Psoas muscle (tissue), 8 donors: ENCODE measurements around the gene STAM2. TPM values are rescaled to one million over a fixed set of nuclear protein-coding genes. Genes with fewer than 3 reads are reported as not detected.

Source experiments
- ATAC-seq, 4 donors: fragments of 200-7000 bp; cut with Tn5 transposase; one replicate each; pipeline ENCODE4 v1.9.1; 2020; ENCODE audit warnings: moderate library complexity in 3 of 4, mild to moderate bottlenecking in 2 of 4
- DNase-seq, 2 donors: peaks; one replicate each; pipeline ENCODE4 v3.0.0-alpha.2; 2020
- H3K27ac ChIP-seq: fragments of 200-600 bp; one replicate; pipeline ENCODE4 v1.8.0; 2022
- H3K27me3 ChIP-seq, 3 donors: fragments of 200-600 bp in 1 of 3; one replicate each; pipeline versions ENCODE4 v1.6.1 to v1.8.0; 2013 to 2022; ENCODE audit warnings: low read length in 2 of 3, mild to moderate bottlenecking in 2 of 3, moderate library complexity in 1 of 3; ENCODE audit not compliant: insufficient read depth in 3 of 3
- H3K36me3 ChIP-seq, 2 donors: fragments of 200-600 bp in 1 of 2; one replicate each; pipeline versions ENCODE4 v1.6.1 to v1.8.0; 2013 to 2022; ENCODE audit warnings: low read depth in 1 of 2, mild to moderate bottlenecking in 1 of 2, moderate library complexity in 1 of 2; ENCODE audit not compliant: insufficient read depth in 1 of 2
- H3K4me1 ChIP-seq: fragments of 200-600 bp; one replicate; pipeline ENCODE4 v1.8.0; 2022
- H3K4me3 ChIP-seq: fragments of 200-600 bp; one replicate; pipeline ENCODE4 v1.8.0; 2022; ENCODE audit warnings: mild to moderate bottlenecking
- H3K9me3 ChIP-seq: fragments of 200-600 bp; one replicate; pipeline ENCODE4 v1.8.0; 2022
- CTCF ChIP-seq: fragments of 200-600 bp; IDR thresholded peaks from one replicate; pipeline ENCODE4 v1.8.0; 2022; ENCODE audit warnings: antibody characterized with exemption
- WGBS, 3 donors: extraction: QIAGEN DNeasy Blood & Tissue Kit; methylation state at CpG; one replicate each; pipeline versions ENCODE4 v1.1.6 to v1.1.7; 2013; 5-methylcytosine and 5-hydroxymethylcytosine counted together
- intact Hi-C, 2 donors: fragments of 100-400 bp; cut with DNase I; formaldehyde crosslinking; loops; one replicate each; pipeline versions ENCODE4 v1.11.0 to v1.14.2; 2022
- polyA plus RNA-seq, 3 donors: library from polyadenylated mRNA; stranded (reverse); fragments of 200-250 nt; gene quantifications; one replicate each; pipeline ENCODE4 v1.2.3, GENCODE V29; 2013
- total RNA-seq, 4 donors: library from RNA; stranded (reverse); fragmentation: NEBNext Ultra II Directional in 2 of 4; extraction: Animal tissue kit (Norgen Biotek cat#: 25700) in 2 of 4; gene quantifications; one replicate each; pipeline versions ENCODE4 v1.2.1 to v1.2.4, GENCODE V29; 2021 to 2023
- donor health status: healthy with polysubstance abuse.
- donor health status: DM: no; HTN: no; CAD: no; lungs with moderate emphysema.
- donor health status: Bipolar disorder and iron deficiency.
- donor health status: healthy.
- donor health status: DM: yes; HTN: yes; CAD: no.
- donor health status: DM: no; HTN: no; CAD: no.
- donor health status: DM: no; HTN: no; CAD: no.
- donor health status: DM: yes; HTN: yes; CAD: no.

Gene STAM2
- total and polyA plus RNA-seq, 7 donors: 6.8 to 21.1 (median 15.5) TPM

GRCh38 chr2:152067823-152068222, 107.7 kb downstream of the STAM2 start:
- no peak for TF ChIP-seq CTCF
- WGBS, 3 donors: 95 to 100% (median 100%) methylated on average over 1 of the region's 1 CpG
- intact Hi-C loops: no loop called here
- H3K27ac ChIP-seq: no peak overlapping the region
- ATAC-seq (no peak), DNase-seq (no peak)
- H3K9me3 ChIP-seq: no peaks in the 10 kb centered on the region
- H3K4me1 ChIP-seq: no peaks in the 10 kb centered on the region
- no peak overlapping the region for H3K4me3 ChIP-seq
- H3K27me3 ChIP-seq: no peaks in the 10 kb centered on the region
- H3K36me3 ChIP-seq: no peaks in the 10 kb centered on the region

Other genes with a start within 250 kb of the STAM2 start
- 1 to 10 TPM in 1 of 4 donors, under 1 TPM in 3; 0.21 to 1.1 (median 0.27) TPM for gene CACNB4, start 76.7 kb downstream of the STAM2 start, total RNA-seq
- gene CACNB4, start 76.7 kb downstream of the STAM2 start, polyA plus RNA-seq: under 1 TPM; 0.10 to 0.17 (median 0.13) TPM
- gene FMNL2, start 159.4 kb upstream of the STAM2 start, total RNA-seq: 10 to 100 TPM in 2 of 4 donors, 1 to 10 TPM in 2; 8.4 to 18.2 (median 10.1) TPM
- 10 to 100 TPM in 2 of 3 donors, 1 to 10 TPM in 1; 6.6 to 14.8 (median 12.9) TPM for gene FMNL2, start 159.4 kb upstream of the STAM2 start, polyA plus RNA-seq